Measurements from ENCODE around the gene SLC7A10.
"Not testable (repeated sequence)": the region's sequence is repeated elsewhere in the genome, so short reads cannot be mapped to it uniquely, and the experiment has no call there.

SLC7A10 gene

DNA sequence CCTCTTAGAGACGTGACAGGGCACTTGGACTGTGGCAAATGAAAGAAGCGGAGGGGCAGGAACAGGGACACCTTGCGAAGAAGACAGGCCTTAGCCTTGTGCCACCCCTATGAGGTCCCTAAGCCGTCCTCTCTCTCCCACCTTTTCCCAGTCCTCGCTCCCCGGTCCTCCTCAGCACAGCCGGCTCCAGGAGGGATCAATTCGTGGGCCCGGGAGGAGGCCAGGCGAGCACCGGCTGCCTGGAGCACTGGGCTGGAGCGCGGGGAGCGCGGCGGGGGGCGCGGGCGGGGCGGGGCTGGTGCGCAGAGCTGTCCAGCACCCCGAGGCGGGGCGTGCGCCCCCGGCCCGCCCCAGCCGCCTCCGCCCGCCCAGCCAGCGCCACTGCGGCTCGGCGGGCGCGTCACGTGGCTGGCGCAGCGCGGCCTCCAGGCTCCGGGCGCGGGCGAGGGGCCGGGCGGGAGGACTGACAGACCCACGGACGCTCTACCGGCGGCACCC, 31.7 kb downstream of the SLC7A10 start, which contains the start of gene LRP3:
Gene LRP3 (plus strand): TSS at position 466 of the 498 bp plus-strand sequence. CDS start 456 bp downstream, outside the sequence.
- Histone ChIP-seq H2BK5ac (ENCODE audit: low read length) (no peak within 1 kb of the TSS), H2BK15ac (replicated peaks; ENCODE audit: low read depth) (no peak within 1 kb of the TSS), H3K79me1 (ENCODE audit: low read length) (no peaks in the 10 kb centered on the region), H3K4me1 (ENCODE audit: control insufficient read depth, low read depth, low read length) (no peaks in the 10 kb centered on the region), H3K23ac (ENCODE audit: low read length) (no peak within 1 kb of the TSS), H3K27me3 (ENCODE audit: insufficient read depth, low read length, poor library complexity) (no peaks in the 10 kb centered on the region), H3K56ac (ENCODE audit: low read length) (peak within 1 kb of the TSS; percentile 82), H3K4ac (ENCODE audit: low read depth, low read length) (peak within 1 kb of the TSS; percentile 59), H3K4me2 (ENCODE audit: low read length) (peak within 1 kb of the TSS; percentile 21), H3K4me3 (ENCODE audit: low read length) (peak within 1 kb of the TSS; percentile 50), H4K5ac (ENCODE audit: low read length) (no peak within 1 kb of the TSS), H3K79me2 (ENCODE audit: control insufficient read depth, insufficient read depth, low read length) (no peaks in the 10 kb centered on the region), H2BK120ac (ENCODE audit: low read depth, low read length) (no peak within 1 kb of the TSS), H3K27ac (ENCODE audit: low read depth, low read length) (no peak within 1 kb of the TSS), H3K9ac (ENCODE audit: low read length) (peak within 1 kb of the TSS; percentile 76), H4K8ac (ENCODE audit: low read depth, low read length) (no peak within 1 kb of the TSS), H3K36me3 (ENCODE audit: control insufficient read depth, insufficient read depth, low read length) (no peaks in the 10 kb centered on the region), H3K18ac (ENCODE audit: low read length) (peak within 1 kb of the TSS; percentile 34), H2AK5ac (ENCODE audit: low read length) (no peak within 1 kb of the TSS)
- peak; percentile 23 for DNase-seq
- WGBS (ENCODE audit: extremely low coverage, insufficient coverage, low lambda C conversion rate): no CpG with 5 or more reads among the region's 50 CpGs

DNA sequence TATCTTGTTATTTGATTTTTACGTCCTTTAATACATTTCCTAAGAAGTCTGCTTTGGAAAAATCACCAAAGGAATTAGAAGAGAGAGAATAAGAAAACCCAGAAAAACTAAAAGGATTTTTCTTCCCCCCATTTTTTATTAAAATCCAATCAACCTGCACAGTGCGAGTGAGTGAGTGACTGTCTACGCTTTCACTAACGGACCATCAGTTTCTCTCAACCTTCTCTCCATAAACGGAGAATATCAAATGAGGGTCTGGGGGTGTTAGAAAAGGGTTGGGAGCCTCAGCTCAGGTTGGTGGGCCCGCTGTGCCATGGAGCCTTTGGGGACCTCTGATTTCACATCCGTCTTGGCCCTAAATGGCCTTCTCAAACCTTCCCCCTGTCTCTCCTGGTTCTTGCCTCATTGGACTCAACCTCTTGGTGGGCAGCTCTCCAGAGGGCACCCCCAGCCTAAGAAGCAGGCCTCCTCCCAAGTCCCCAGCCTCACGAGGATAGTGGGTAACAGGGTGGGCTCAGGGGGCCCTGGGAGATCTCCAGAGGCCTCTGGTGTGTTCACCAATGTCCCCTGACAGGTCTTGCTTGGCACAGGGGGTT, 32.3 kb downstream of the SLC7A10 start:
- Histone ChIP-seq H3K4me3 (ENCODE audit: low read length) (no peak overlapping the region), H2BK5ac (ENCODE audit: low read length) (no peak overlapping the region), H4K5ac (ENCODE audit: low read length) (no peak overlapping the region), H3K79me2 (ENCODE audit: control insufficient read depth, insufficient read depth, low read length) (no peaks in the 10 kb centered on the region), H2BK120ac (ENCODE audit: low read depth, low read length) (no peak overlapping the region), H3K23ac (ENCODE audit: low read length) (no peak overlapping the region), H2AK5ac (ENCODE audit: low read length) (no peak overlapping the region), H3K4me2 (ENCODE audit: low read length) (no peak overlapping the region), H2BK15ac (replicated peaks; ENCODE audit: low read depth) (no peak overlapping the region), H3K9ac (ENCODE audit: low read length) (no peak overlapping the region), H3K4ac (ENCODE audit: low read depth, low read length) (no peak overlapping the region), H3K56ac (ENCODE audit: low read length) (no peak overlapping the region), H4K8ac (ENCODE audit: low read depth, low read length) (no peak overlapping the region), H3K27ac (ENCODE audit: low read depth, low read length) (no peak overlapping the region), H3K18ac (ENCODE audit: low read length) (no peak overlapping the region), H3K36me3 (ENCODE audit: control insufficient read depth, insufficient read depth, low read length) (no peaks in the 10 kb centered on the region), H3K27me3 (ENCODE audit: insufficient read depth, low read length, poor library complexity) (no peaks in the 10 kb centered on the region), H3K79me1 (ENCODE audit: low read length) (no peaks in the 10 kb centered on the region), H3K4me1 (ENCODE audit: control insufficient read depth, low read depth, low read length) (no peaks in the 10 kb centered on the region)
- no CpG with 5 or more reads among the region's 8 CpGs for WGBS (ENCODE audit: extremely low coverage, insufficient coverage, low lambda C conversion rate)
- DNase-seq: no peak

DNA sequence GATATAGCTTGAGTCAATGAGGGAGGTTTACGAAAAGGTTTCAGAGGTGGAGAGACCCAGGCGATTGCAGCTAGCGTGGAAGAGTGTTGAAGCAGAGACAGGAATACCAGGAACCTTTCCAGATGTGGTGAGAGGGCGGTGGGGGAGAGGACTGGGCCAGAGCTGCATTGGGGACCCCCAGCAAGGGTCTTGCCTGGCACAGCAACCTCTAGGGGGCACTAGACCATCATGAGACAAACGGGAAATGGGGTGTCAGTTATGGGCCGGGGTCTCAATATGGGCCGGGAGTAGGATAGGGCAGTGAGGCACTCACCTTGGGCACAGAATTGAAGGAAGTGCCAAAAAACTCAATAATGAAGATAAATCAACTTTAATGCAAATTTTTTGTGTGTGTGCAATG, 33.6 kb downstream of the SLC7A10 start:
- Histone ChIP-seq H3K18ac (ENCODE audit: low read length) (no peak overlapping the region), H2BK5ac (ENCODE audit: low read length) (no peak overlapping the region), H3K27me3 (ENCODE audit: insufficient read depth, low read length, poor library complexity) (no peaks in the 10 kb centered on the region), H2AK5ac (ENCODE audit: low read length) (no peak overlapping the region), H3K23ac (ENCODE audit: low read length) (no peak overlapping the region), H2BK120ac (ENCODE audit: low read depth, low read length) (no peak overlapping the region), H3K36me3 (ENCODE audit: control insufficient read depth, insufficient read depth, low read length) (no peaks in the 10 kb centered on the region), H2BK15ac (replicated peaks; ENCODE audit: low read depth) (no peak overlapping the region), H4K5ac (ENCODE audit: low read length) (no peak overlapping the region), H3K4me1 (ENCODE audit: control insufficient read depth, low read depth, low read length) (no peaks in the 10 kb centered on the region), H3K4me2 (ENCODE audit: low read length) (no peak overlapping the region), H3K79me1 (ENCODE audit: low read length) (no peaks in the 10 kb centered on the region), H4K8ac (ENCODE audit: low read depth, low read length) (no peak overlapping the region), H3K4ac (ENCODE audit: low read depth, low read length) (no peak overlapping the region), H3K4me3 (ENCODE audit: low read length) (no peak overlapping the region), H3K56ac (ENCODE audit: low read length) (no peak overlapping the region), H3K9ac (ENCODE audit: low read length) (no peak overlapping the region), H3K79me2 (ENCODE audit: control insufficient read depth, insufficient read depth, low read length) (no peaks in the 10 kb centered on the region), H3K27ac (ENCODE audit: low read depth, low read length) (no peak overlapping the region)
- peak; percentile 19 for DNase-seq
- WGBS (ENCODE audit: extremely low coverage, insufficient coverage, low lambda C conversion rate): no CpG with 5 or more reads among the region's 7 CpGs

DNA sequence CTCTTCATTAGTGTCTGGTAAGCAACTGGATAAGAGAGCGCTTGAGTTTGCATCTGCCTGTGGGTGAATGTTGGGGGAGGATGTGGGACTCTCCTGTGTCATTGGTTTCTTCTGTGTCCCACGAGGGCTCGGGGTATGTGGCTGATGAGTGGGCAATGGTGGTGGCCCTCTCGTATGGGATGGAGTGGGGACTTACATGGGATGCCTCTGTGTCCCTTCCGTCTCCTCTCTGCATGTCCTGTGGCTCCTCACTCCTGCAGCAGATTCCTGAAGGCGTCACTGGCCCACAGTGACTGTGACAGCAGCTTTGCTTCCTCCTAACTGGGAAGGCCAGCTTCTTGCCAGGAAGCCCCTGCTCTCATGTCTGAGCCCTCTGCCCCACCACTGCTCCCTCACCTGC, 34.1 kb downstream of the SLC7A10 start:
- WGBS (ENCODE audit: extremely low coverage, insufficient coverage, low lambda C conversion rate): no CpG with 5 or more reads among the region's 6 CpGs
- Histone ChIP-seq H3K56ac (ENCODE audit: low read length) (no peak overlapping the region), H3K4me2 (ENCODE audit: low read length) (no peak overlapping the region), H3K4me3 (ENCODE audit: low read length) (no peak overlapping the region), H3K4ac (ENCODE audit: low read depth, low read length) (no peak overlapping the region), H2BK5ac (ENCODE audit: low read length) (no peak overlapping the region), H3K27ac (ENCODE audit: low read depth, low read length) (no peak overlapping the region), H3K79me2 (ENCODE audit: control insufficient read depth, insufficient read depth, low read length) (no peaks in the 10 kb centered on the region), H3K27me3 (ENCODE audit: insufficient read depth, low read length, poor library complexity) (no peaks in the 10 kb centered on the region), H4K5ac (ENCODE audit: low read length) (no peak overlapping the region), H3K79me1 (ENCODE audit: low read length) (no peaks in the 10 kb centered on the region), H2BK120ac (ENCODE audit: low read depth, low read length) (no peak overlapping the region), H4K8ac (ENCODE audit: low read depth, low read length) (no peak overlapping the region), H3K23ac (ENCODE audit: low read length) (no peak overlapping the region), H2AK5ac (ENCODE audit: low read length) (no peak overlapping the region), H3K36me3 (ENCODE audit: control insufficient read depth, insufficient read depth, low read length) (no peaks in the 10 kb centered on the region), H2BK15ac (replicated peaks; ENCODE audit: low read depth) (no peak overlapping the region), H3K18ac (ENCODE audit: low read length) (no peak overlapping the region), H3K9ac (ENCODE audit: low read length) (no peak overlapping the region), H3K4me1 (ENCODE audit: control insufficient read depth, low read depth, low read length) (no peaks in the 10 kb centered on the region)
- DNase-seq: no peak

DNA sequence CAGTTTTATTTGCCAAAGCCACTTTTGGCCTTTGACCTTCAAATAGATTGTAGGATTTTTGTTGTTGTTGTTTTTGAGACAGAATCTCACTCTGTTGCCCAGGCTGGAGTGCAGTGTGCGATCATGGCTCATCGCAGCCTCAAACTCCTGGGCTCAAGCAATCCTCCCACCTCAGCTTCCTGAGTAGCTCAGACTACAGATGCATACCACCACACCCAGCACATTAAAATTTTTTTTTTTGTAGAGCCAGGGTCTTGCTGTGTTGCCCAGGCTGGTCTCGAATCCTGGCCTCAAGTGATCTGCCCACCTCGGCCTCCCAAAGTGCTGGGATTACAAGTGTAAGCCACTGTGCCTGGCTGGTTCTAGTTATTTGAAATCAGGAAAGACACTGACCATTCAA, 34.6 kb downstream of the SLC7A10 start:
- no CpG with 5 or more reads among the region's 4 CpGs for WGBS (ENCODE audit: extremely low coverage, insufficient coverage, low lambda C conversion rate)

DNA sequence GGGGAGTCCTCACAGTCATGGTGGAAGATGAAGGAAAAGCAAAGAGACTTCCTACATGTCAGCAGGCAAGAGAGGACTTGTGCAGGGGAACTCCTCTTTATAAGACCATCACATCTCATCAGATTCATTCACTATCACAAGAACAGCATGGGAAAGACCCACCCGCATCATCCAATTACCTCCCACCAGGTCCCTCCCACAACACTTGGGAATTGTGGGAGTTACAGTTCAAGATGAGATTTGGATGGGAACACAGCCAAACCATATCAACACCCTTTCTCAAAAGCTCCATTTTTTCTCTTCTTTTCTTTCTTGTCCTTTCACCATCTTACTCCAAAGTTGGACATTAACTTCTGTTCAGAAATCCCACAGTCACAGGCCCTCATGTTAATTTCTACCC, 36.2 kb downstream of the SLC7A10 start:
- no peak overlapping the region for H3K4me2 ChIP-seq (ENCODE audit: low read length)
- H3K23ac ChIP-seq (ENCODE audit: low read length): no peak overlapping the region
- no peak overlapping the region for H3K4ac ChIP-seq (ENCODE audit: low read depth, low read length)
- WGBS (ENCODE audit: extremely low coverage, insufficient coverage, low lambda C conversion rate): no CpG with 5 or more reads among the region's 1 CpG
- H3K4me1 ChIP-seq (ENCODE audit: control insufficient read depth, low read depth, low read length): no peaks in the 10 kb centered on the region
- H3K18ac ChIP-seq (ENCODE audit: low read length): no peak overlapping the region
- H3K9ac ChIP-seq (ENCODE audit: low read length): no peak overlapping the region
- no peak overlapping the region for H2BK120ac ChIP-seq (ENCODE audit: low read depth, low read length)
- no peak overlapping the region for H4K8ac ChIP-seq (ENCODE audit: low read depth, low read length)
- H3K4me3 ChIP-seq (ENCODE audit: low read length): no peak overlapping the region
- no peak overlapping the region for H2AK5ac ChIP-seq (ENCODE audit: low read length)
- H3K36me3 ChIP-seq (ENCODE audit: control insufficient read depth, insufficient read depth, low read length): no peaks in the 10 kb centered on the region
- H3K56ac ChIP-seq (ENCODE audit: low read length): no peak overlapping the region
- no peak overlapping the region for H2BK15ac ChIP-seq (replicated peaks; ENCODE audit: low read depth)
- H3K27ac ChIP-seq (ENCODE audit: low read depth, low read length): no peak overlapping the region
- no peaks in the 10 kb centered on the region for H3K27me3 ChIP-seq (ENCODE audit: insufficient read depth, low read length, poor library complexity)
- H3K79me2 ChIP-seq (ENCODE audit: control insufficient read depth, insufficient read depth, low read length): no peaks in the 10 kb centered on the region
- H4K5ac ChIP-seq (ENCODE audit: low read length): no peak overlapping the region
- DNase-seq: no peak
- no peaks in the 10 kb centered on the region for H3K79me1 ChIP-seq (ENCODE audit: low read length)
- H2BK5ac ChIP-seq (ENCODE audit: low read length): no peak overlapping the region

More for the DNA sequence above, 34.6 kb downstream of the SLC7A10 start:
- not testable (repeated sequence) for H3K79me1 ChIP-seq (ENCODE audit: low read length); H3K4me2 ChIP-seq (ENCODE audit: low read length); H3K4me1 ChIP-seq (ENCODE audit: control insufficient read depth, low read depth, low read length); H2AK5ac ChIP-seq (ENCODE audit: low read length); H3K36me3 ChIP-seq (ENCODE audit: control insufficient read depth, insufficient read depth, low read length); H3K4ac ChIP-seq (ENCODE audit: low read depth, low read length); H4K8ac ChIP-seq (ENCODE audit: low read depth, low read length); H3K56ac ChIP-seq (ENCODE audit: low read length); H3K9ac ChIP-seq (ENCODE audit: low read length); H4K5ac ChIP-seq (ENCODE audit: low read length); H3K27ac ChIP-seq (ENCODE audit: low read depth, low read length); H2BK5ac ChIP-seq (ENCODE audit: low read length); H2BK120ac ChIP-seq (ENCODE audit: low read depth, low read length); DNase-seq; H3K18ac ChIP-seq (ENCODE audit: low read length); H3K4me3 ChIP-seq (ENCODE audit: low read length); H3K79me2 ChIP-seq (ENCODE audit: control insufficient read depth, insufficient read depth, low read length); H3K23ac ChIP-seq (ENCODE audit: low read length); H3K27me3 ChIP-seq (ENCODE audit: insufficient read depth, low read length, poor library complexity); H2BK15ac ChIP-seq (replicated peaks; ENCODE audit: low read depth)
